ENCODE measurements around the gene KISS1. TPM values are rescaled to one million over a fixed set of nuclear protein-coding genes. Genes with fewer than 3 reads are reported as not detected.

KISS1 gene
- total RNA-seq, 5 donors from 2014 or later (not counting 1 experiment from before 2014, with no cell fraction given) = not detected

- ATAC-seq (replicated peaks in 1 of 4) = no peak
- no peak overlapping the region for H3K4me3 ChIP-seq (ENCODE audit: control insufficient read depth in 1 of 2, extremely low read depth in 1 of 2, low read length in 1 of 2)
- no peak overlapping the region for H3K4me3 Mint-ChIP-seq
- ChIA-PET POLR2A (no interaction called here), CTCF (no interaction called here)
- no peaks in the 10 kb centered on the region for H3K4me1 Mint-ChIP-seq
- DNase-seq = no peak
- peaks cover 0 to 21% of the 10 kb centered on the region in 2 experiments for H3K27me3 ChIP-seq (replicated peaks in 1 of 2; ENCODE audit: control insufficient read depth in 2 of 2, extremely low read depth in 1 of 2, insufficient read depth in 2 of 2, low read length in 1 of 2)
- H3K36me3 ChIP-seq (ENCODE audit: control insufficient read depth in 2 of 2, extremely low read depth in 1 of 2, insufficient read depth in 1 of 2, low read length in 1 of 2) = no peaks in the 10 kb centered on the region
- H3K36me3 Mint-ChIP-seq = no peaks in the 10 kb centered on the region
- no peaks in the 10 kb centered on the region for H3K9me3 ChIP-seq
- 100% methylated on average over 1 of the region's 3 CpGs for WGBS (ENCODE audit: insufficient coverage)
- peaks cover 11 to 16% of the 10 kb centered on the region in 2 donors for H3K27me3 Mint-ChIP-seq
- no peak overlapping the region for H3K27ac ChIP-seq (ENCODE audit: low read length)
- H3K9me3 Mint-ChIP-seq = peaks cover 3 to 43% (median 31%) of the 10 kb centered on the region in 3 donors
- H3K27ac Mint-ChIP-seq = no peak overlapping the region
- H3K4me1 ChIP-seq (ENCODE audit: control insufficient read depth in 1 of 2, extremely low read depth in 1 of 2, insufficient read depth in 2 of 2, low read length in 2 of 2) = no peaks in the 10 kb centered on the region
Measured at GRCh38 chr1:204170494-204171155, 25.7 kb downstream of the KISS1 start.

- peaks cover 3 to 43% (median 31%) of the 10 kb centered on the region in 3 donors for H3K9me3 Mint-ChIP-seq
- no peak overlapping the region for H3K27ac Mint-ChIP-seq
- no peaks in the 10 kb centered on the region for H3K36me3 Mint-ChIP-seq
- H3K4me3 Mint-ChIP-seq = no peak overlapping the region
- Histone ChIP-seq H3K9me3 (no peaks in the 10 kb centered on the region), H3K36me3 (ENCODE audit: control insufficient read depth in 2 of 2, extremely low read depth in 1 of 2, insufficient read depth in 1 of 2, low read length in 1 of 2) (no peaks in the 10 kb centered on the region), H3K27me3 (replicated peaks in 1 of 2; ENCODE audit: control insufficient read depth in 2 of 2, extremely low read depth in 1 of 2, insufficient read depth in 2 of 2, low read length in 1 of 2) (peaks cover 0 to 17% of the 10 kb centered on the region in 2 experiments), H3K4me1 (ENCODE audit: control insufficient read depth in 1 of 2, extremely low read depth in 1 of 2, insufficient read depth in 2 of 2, low read length in 2 of 2) (no peaks in the 10 kb centered on the region), H3K27ac (ENCODE audit: low read length) (no peak overlapping the region), H3K4me3 (ENCODE audit: control insufficient read depth in 1 of 2, extremely low read depth in 1 of 2, low read length in 1 of 2) (no peak overlapping the region)
- ATAC-seq (replicated peaks in 1 of 4) (no peak), DNase-seq (no peak)
- ChIA-PET POLR2A (no interaction called here), CTCF (interaction anchor here in 1 of 2 donors (0.8 kb wide), 1 partner anchor 905 kb away, joined by 3 read pairs; no protein-coding TSS in a partner anchor)
- no CpG with 5 or more reads among the region's 4 CpGs for WGBS (ENCODE audit: insufficient coverage)
- H3K4me1 Mint-ChIP-seq = no peaks in the 10 kb centered on the region
- H3K27me3 Mint-ChIP-seq = peaks cover 14 to 16% of the 10 kb centered on the region in 2 donors
Measured at GRCh38 chr1:204169858-204170257, 26.4 kb downstream of the KISS1 start.

GRCh38 chr1:204167730-204168129 is 28.6 kb downstream of the KISS1 start:
- no peak overlapping the region for H3K27ac Mint-ChIP-seq
- no peak overlapping the region for H3K4me3 Mint-ChIP-seq
- H3K36me3 Mint-ChIP-seq = no peaks in the 10 kb centered on the region
- POLR2A ChIA-PET = no interaction called here
- H3K27me3 ChIP-seq (replicated peaks in 1 of 2; ENCODE audit: control insufficient read depth in 2 of 2, extremely low read depth in 1 of 2, insufficient read depth in 2 of 2, low read length in 1 of 2) = peaks cover 0 to 10% of the 10 kb centered on the region in 2 experiments
- peaks cover 3 to 4% of the 10 kb centered on the region in 2 donors for H3K27me3 Mint-ChIP-seq
- H3K36me3 ChIP-seq (ENCODE audit: control insufficient read depth in 2 of 2, extremely low read depth in 1 of 2, insufficient read depth in 1 of 2, low read length in 1 of 2) = no peaks in the 10 kb centered on the region
- no peaks in the 10 kb centered on the region for H3K4me1 ChIP-seq (ENCODE audit: control insufficient read depth in 1 of 2, extremely low read depth in 1 of 2, insufficient read depth in 2 of 2, low read length in 2 of 2)
- no peak overlapping the region for H3K27ac ChIP-seq (ENCODE audit: low read length)
- H3K9me3 ChIP-seq = no peaks in the 10 kb centered on the region
- H3K9me3 Mint-ChIP-seq = peaks cover 3 to 35% (median 28%) of the 10 kb centered on the region in 3 donors
- WGBS (ENCODE audit: insufficient coverage) = 86% methylated on average over 2 of the region's 5 CpGs
- no peak for DNase-seq
- no peak overlapping the region for H3K4me3 ChIP-seq (ENCODE audit: control insufficient read depth in 1 of 2, extremely low read depth in 1 of 2, low read length in 1 of 2)
- H3K4me1 Mint-ChIP-seq = no peaks in the 10 kb centered on the region
- CTCF ChIA-PET = no interaction called here
- no peak for ATAC-seq (replicated peaks in 1 of 4)

GRCh38 chr1:204166219-204166618 is 30.1 kb downstream of the KISS1 start, which contains the start of gene REN:
Gene REN, minus strand, starts transcription at chr1:204166337. Its CDS starts 44 bp downstream, at chr1:204166293.
- WGBS (ENCODE audit: insufficient coverage) = 34% methylated on average over 4 of the region's 5 CpGs
- no peaks in the 10 kb centered on the region for H3K4me1 Mint-ChIP-seq
- Histone ChIP-seq H3K27me3 (replicated peaks in 1 of 2; ENCODE audit: control insufficient read depth in 2 of 2, extremely low read depth in 1 of 2, insufficient read depth in 2 of 2, low read length in 1 of 2) (peaks cover 0 to 23% of the 10 kb centered on the region in 2 experiments), H3K9me3 (no peaks in the 10 kb centered on the region), H3K4me3 (ENCODE audit: control insufficient read depth in 1 of 2, extremely low read depth in 1 of 2, low read length in 1 of 2) (no peak within 1 kb of the TSS), H3K27ac (ENCODE audit: low read length) (no peak within 1 kb of the TSS), H3K36me3 (ENCODE audit: control insufficient read depth in 2 of 2, extremely low read depth in 1 of 2, insufficient read depth in 1 of 2, low read length in 1 of 2) (no peaks in the 10 kb centered on the region), H3K4me1 (ENCODE audit: control insufficient read depth in 1 of 2, extremely low read depth in 1 of 2, insufficient read depth in 2 of 2, low read length in 2 of 2) (no peaks in the 10 kb centered on the region)
- H3K27ac Mint-ChIP-seq = no peak within 1 kb of the TSS
- POLR2A ChIA-PET = no interaction called here
- DNase-seq (no peak), ATAC-seq (replicated peaks in 1 of 4) (no peak)
- H3K36me3 Mint-ChIP-seq = no peaks in the 10 kb centered on the region
- H3K4me3 Mint-ChIP-seq = no peak within 1 kb of the TSS
- H3K27me3 Mint-ChIP-seq = peaks cover 6% of the 10 kb centered on the region in 2 donors
- H3K9me3 Mint-ChIP-seq = peaks cover 3 to 24% (median 19%) of the 10 kb centered on the region in 3 donors
- CTCF ChIA-PET = interaction anchor here (0.5 to 0.6 kb wide), 2 partner anchors 371 to 1074 kb away, joined by 3 to 6 read pairs; no protein-coding TSS in a partner anchor

GRCh38 chr1:204162494-204163074 is 33.7 kb downstream of the KISS1 start:
- no peaks in the 10 kb centered on the region for H3K9me3 ChIP-seq
- Mint-ChIP-seq H3K4me3 (no peak overlapping the region), H3K27me3 (peaks cover 6 to 15% of the 10 kb centered on the region in 2 donors), H3K4me1 (no peaks in the 10 kb centered on the region), H3K36me3 (no peaks in the 10 kb centered on the region), H3K9me3 (peaks cover 3 to 5% (median 3%) of the 10 kb centered on the region in 3 donors), H3K27ac (no peak overlapping the region)
- no peak overlapping the region for H3K4me3 ChIP-seq (ENCODE audit: control insufficient read depth in 1 of 2, extremely low read depth in 1 of 2, low read length in 1 of 2)
- H3K4me1 ChIP-seq (ENCODE audit: control insufficient read depth in 1 of 2, extremely low read depth in 1 of 2, insufficient read depth in 2 of 2, low read length in 2 of 2) = no peaks in the 10 kb centered on the region
- no peaks in the 10 kb centered on the region for H3K36me3 ChIP-seq (ENCODE audit: control insufficient read depth in 2 of 2, extremely low read depth in 1 of 2, insufficient read depth in 1 of 2, low read length in 1 of 2)
- no peak overlapping the region for H3K27ac ChIP-seq (ENCODE audit: low read length)
- CTCF ChIA-PET = interaction anchor here (0.6 to 2.6 kb wide), 12 partner anchors 9 to 341 kb away, joined by 3 to 21 read pairs (median 4); no protein-coding TSS in a partner anchor
- peaks cover 0 to 33% of the 10 kb centered on the region in 2 experiments for H3K27me3 ChIP-seq (replicated peaks in 1 of 2; ENCODE audit: control insufficient read depth in 2 of 2, extremely low read depth in 1 of 2, insufficient read depth in 2 of 2, low read length in 1 of 2)
- peak; percentile 35 to 84 (median 71) for DNase-seq
- POLR2A ChIA-PET = no interaction called here
- ATAC-seq (replicated peaks in 1 of 4) = peak; percentile 87 to 97 (median 90)
- 0% methylated on average over 3 of the region's 7 CpGs for WGBS (ENCODE audit: insufficient coverage)

- Histone ChIP-seq H3K27ac (ENCODE audit: low read length) (no peak overlapping the region), H3K9me3 (no peaks in the 10 kb centered on the region), H3K27me3 (replicated peaks in 1 of 2; ENCODE audit: control insufficient read depth in 2 of 2, extremely low read depth in 1 of 2, insufficient read depth in 2 of 2, low read length in 1 of 2) (peaks cover 0 to 33% of the 10 kb centered on the region in 2 experiments), H3K36me3 (ENCODE audit: control insufficient read depth in 2 of 2, extremely low read depth in 1 of 2, insufficient read depth in 1 of 2, low read length in 1 of 2) (no peaks in the 10 kb centered on the region), H3K4me1 (ENCODE audit: control insufficient read depth in 1 of 2, extremely low read depth in 1 of 2, insufficient read depth in 2 of 2, low read length in 2 of 2) (no peaks in the 10 kb centered on the region), H3K4me3 (ENCODE audit: control insufficient read depth in 1 of 2, extremely low read depth in 1 of 2, low read length in 1 of 2) (no peak overlapping the region)
- Mint-ChIP-seq H3K9me3 (no peaks in the 10 kb centered on the region), H3K4me3 (no peak overlapping the region), H3K27me3 (peaks cover 6 to 16% of the 10 kb centered on the region in 2 donors), H3K27ac (no peak overlapping the region), H3K36me3 (no peaks in the 10 kb centered on the region), H3K4me1 (no peaks in the 10 kb centered on the region)
- 59% methylated on average over 10 of the region's 14 CpGs for WGBS (ENCODE audit: insufficient coverage)
- POLR2A ChIA-PET = no interaction called here
- DNase-seq = no peak
- ATAC-seq (replicated peaks in 1 of 4) = no peak
- CTCF ChIA-PET = interaction anchor here (0.6 to 2.6 kb wide), 10 partner anchors 10 to 285 kb away, joined by 3 to 21 read pairs (median 4); no protein-coding TSS in a partner anchor
Measured at GRCh38 chr1:204161609-204162493, 34.4 kb downstream of the KISS1 start.
